MCF 10A (cell line): ENCODE results near the gene LRRC23. TPM values are rescaled to one million over a fixed set of nuclear protein-coding genes. Genes with fewer than 3 reads are reported as not detected.
"Not testable (repeated sequence)": the region's sequence is repeated elsewhere in the genome, so short reads cannot be mapped to it uniquely, and the experiment has no call there.

Experiments used
- BruUV-seq: library from RNA; stranded (reverse); fragments of 400-500 nt; replicated peaks from 2 replicates; lab custom pipeline; 2021; lab: Mats Ljungman, UMichigan
- CTCF ChIA-PET: fragments of 300-600 bp; sonication (Branson Sonifier 250); formaldehyde crosslinking; extraction: SDS; loops from one replicate; lab custom pipeline; 2021; ENCODE audit warnings: antibody characterized with exemption, inconsistent platforms; lab: Yijun Ruan, JAX
- POLR2A ChIA-PET: fragments of 300-600, 350-650 bp; sonication (Branson Sonifier 250); formaldehyde crosslinking; extraction: SDS; loops from one replicate; lab custom pipeline; 2020; ENCODE audit warnings: antibody characterized with exemption, inconsistent platforms; lab: Yijun Ruan, JAX
- DNase-seq: peaks from one replicate; pipeline ENCODE4 v3.0.0-alpha.2; 2018; ENCODE audit not compliant: unreplicated experiment
- H3K27ac Mint-ChIP-seq: one replicate; pipeline ENCODE4 v1.8.0; 2022; ENCODE audit warnings: mild to moderate bottlenecking, low read depth, mixed read lengths; ENCODE audit not compliant: unreplicated experiment
- H3K27me3 Mint-ChIP-seq: one replicate; pipeline ENCODE4 v1.8.0; 2022; ENCODE audit warnings: mixed read lengths; ENCODE audit not compliant: insufficient read depth, unreplicated experiment
- H3K36me3 Mint-ChIP-seq: one replicate; pipeline ENCODE4 v1.8.0; 2022; ENCODE audit warnings: mild to moderate bottlenecking, moderate library complexity, mixed read lengths; ENCODE audit not compliant: insufficient read depth, unreplicated experiment
- H3K4me1 Mint-ChIP-seq: one replicate; pipeline ENCODE4 v1.8.0; 2022; ENCODE audit warnings: mixed read lengths; ENCODE audit not compliant: insufficient read depth, unreplicated experiment
- H3K4me3 Mint-ChIP-seq: one replicate; pipeline ENCODE4 v1.8.0; 2022; ENCODE audit warnings: mild to moderate bottlenecking, moderate library complexity, mixed read lengths; ENCODE audit not compliant: unreplicated experiment
- H3K9me3 Mint-ChIP-seq: one replicate; pipeline ENCODE4 v1.8.0; 2022; ENCODE audit warnings: mixed read lengths; ENCODE audit not compliant: unreplicated experiment
- intact Hi-C: fragments of 100-400 bp; cut with micrococcal nuclease; formaldehyde crosslinking; loops from 2 replicates; pipeline ENCODE4 v1.14.1; 2022
- total RNA-seq: library from RNA; stranded (reverse); gene quantifications from 2 replicates; pipeline ENCODE4 v1.2.3, GENCODE V29; 2022
- TF ChIP-seq, protein P1 (sequence below): fragments of 200-600 bp; IDR thresholded peaks from one replicate; pipeline ENCODE4 v1.8.0; 2022; ENCODE audit warnings: antibody characterized with exemption, mild to moderate bottlenecking; ENCODE audit not compliant: unreplicated experiment

The LRRC23 gene
- total RNA-seq, 1 experiment from 2014 or later = 7.5 TPM

DNA sequence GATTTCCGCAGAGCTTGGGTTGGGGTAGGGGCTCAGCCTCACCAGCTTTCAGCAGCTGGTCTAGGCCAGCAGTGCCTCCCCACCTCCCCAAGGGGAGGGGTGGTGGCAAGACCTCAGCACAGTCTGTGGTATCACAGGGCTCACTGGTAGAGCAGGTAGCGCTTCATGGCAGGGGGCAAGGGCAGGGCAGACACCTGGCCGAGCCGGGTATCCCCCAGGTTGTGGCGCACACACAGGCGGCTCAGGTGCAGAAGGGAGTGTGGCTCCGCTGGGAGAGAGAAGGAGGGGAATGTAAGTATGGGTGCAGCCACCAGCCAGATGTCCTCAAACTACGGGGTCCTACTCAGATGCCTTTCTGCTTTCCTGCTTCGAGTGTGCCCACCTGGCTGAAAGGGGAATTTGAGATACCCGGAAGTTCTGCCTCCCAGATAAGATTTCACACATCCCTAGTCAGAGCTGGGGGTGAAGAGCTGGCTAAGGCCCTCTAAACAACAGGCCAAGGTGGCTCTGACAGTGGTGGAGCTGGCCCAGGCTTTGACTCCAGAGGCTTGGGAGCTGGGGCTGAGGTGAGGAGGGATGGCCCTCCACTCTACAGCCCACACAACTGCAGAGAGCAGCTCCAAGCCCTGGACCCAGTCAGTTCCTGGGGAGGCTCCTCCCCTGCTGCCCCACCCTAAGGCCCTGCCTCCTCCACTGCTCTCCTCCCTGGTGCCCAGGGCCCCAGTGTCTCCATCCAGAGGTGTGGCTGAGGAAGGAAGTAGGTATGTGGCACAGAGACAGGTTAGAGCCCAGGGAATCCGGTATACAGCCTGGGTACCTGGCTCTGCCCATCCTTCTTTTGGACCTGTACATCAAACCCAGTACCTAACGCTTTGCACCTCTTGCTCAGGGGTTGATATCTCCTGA, 33.3 kb upstream of the LRRC23 start:
- Mint-ChIP-seq H3K27me3 (no peaks in the 10 kb centered on the region), H3K4me1 (peaks cover 29% of the 10 kb centered on the region), H3K4me3 (peak overlapping the region; percentile 91), H3K27ac (peak overlapping the region; percentile 77), H3K36me3 (peaks cover 37% of the 10 kb centered on the region), H3K9me3 (no peaks in the 10 kb centered on the region)
- peak; percentile 77 for DNase-seq
- TF ChIP-seq, protein P1, sequence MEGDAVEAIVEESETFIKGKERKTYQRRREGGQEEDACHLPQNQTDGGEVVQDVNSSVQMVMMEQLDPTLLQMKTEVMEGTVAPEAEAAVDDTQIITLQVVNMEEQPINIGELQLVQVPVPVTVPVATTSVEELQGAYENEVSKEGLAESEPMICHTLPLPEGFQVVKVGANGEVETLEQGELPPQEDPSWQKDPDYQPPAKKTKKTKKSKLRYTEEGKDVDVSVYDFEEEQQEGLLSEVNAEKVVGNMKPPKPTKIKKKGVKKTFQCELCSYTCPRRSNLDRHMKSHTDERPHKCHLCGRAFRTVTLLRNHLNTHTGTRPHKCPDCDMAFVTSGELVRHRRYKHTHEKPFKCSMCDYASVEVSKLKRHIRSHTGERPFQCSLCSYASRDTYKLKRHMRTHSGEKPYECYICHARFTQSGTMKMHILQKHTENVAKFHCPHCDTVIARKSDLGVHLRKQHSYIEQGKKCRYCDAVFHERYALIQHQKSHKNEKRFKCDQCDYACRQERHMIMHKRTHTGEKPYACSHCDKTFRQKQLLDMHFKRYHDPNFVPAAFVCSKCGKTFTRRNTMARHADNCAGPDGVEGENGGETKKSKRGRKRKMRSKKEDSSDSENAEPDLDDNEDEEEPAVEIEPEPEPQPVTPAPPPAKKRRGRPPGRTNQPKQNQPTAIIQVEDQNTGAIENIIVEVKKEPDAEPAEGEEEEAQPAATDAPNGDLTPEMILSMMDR = no peak
- ChIA-PET POLR2A (interaction anchor here (0.6 to 7.7 kb wide), 8 partner anchors 12 to 147 kb away, joined by 3 to 81 read pairs (median 26); partner anchors contain the start of genes C12orf57, CDCA3, COPS7A and LRRC23), CTCF (interaction anchor here (0.6 to 7.7 kb wide), 25 partner anchors 11 to 240 kb away, joined by 3 to 64 read pairs (median 5); partner anchors contain the start of genes C12orf57, CDCA3, MLF2 and RNU7-1)
- BruUV-seq = no TSS peak
- intact Hi-C loops = no loop called here

DNA sequence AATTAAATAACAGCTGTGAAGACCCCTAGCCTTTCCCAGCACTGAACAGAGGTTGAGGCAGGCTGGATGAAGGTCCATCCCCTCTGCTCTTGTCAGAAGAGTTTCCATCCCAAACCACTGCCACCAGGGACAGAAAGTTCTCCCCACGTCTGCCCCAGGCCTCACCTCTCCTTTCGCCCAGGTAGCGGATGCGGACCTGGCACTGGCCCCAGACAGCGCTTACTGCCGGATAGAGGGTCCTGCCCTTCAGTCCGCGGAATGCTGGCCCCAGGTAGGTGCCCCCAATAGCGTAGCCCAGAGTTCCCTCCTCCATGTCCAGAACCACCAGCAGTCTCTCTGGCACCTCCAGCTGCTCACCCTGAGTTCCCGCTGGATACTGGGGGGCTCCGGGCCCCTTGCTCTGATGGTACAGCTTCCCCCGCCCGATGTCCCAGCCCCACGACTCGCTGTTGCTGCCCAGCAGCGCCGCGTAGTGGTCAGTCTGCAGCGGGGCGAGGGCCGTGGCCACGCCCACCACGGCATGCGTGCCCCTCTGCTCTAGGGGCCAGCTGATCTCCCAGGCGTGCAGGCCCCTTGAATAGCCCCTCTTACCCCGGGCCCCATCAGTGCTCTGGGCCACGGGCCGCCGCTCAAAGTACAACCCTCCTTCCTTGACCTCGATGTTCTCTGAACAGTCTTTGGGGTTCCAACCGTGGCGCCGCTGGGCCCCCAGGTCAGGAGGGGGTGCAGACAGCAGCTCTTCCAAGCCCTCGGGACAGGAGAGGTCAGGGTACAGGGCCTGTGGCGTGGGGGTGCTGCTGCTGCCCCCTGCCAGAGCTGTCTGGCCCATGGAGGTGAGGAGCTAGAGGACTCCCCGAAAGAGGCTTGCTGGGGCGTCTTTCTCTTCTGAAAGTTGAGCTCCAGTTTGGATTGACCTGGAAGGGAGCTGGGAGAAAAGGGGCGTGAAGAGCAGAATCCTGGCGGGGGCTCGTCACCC, 32.3 kb upstream of the LRRC23 start:
- Mint-ChIP-seq H3K4me1 (peaks cover 24% of the 10 kb centered on the region), H3K27ac (peak overlapping the region; percentile 77), H3K4me3 (peak overlapping the region; percentile 91), H3K36me3 (peaks cover 37% of the 10 kb centered on the region), H3K27me3 (no peaks in the 10 kb centered on the region), H3K9me3 (no peaks in the 10 kb centered on the region)
- ChIA-PET POLR2A (interaction anchor here (0.5 to 7.7 kb wide), 35 partner anchors 9 to 535 kb away, joined by 3 to 81 read pairs (median 4); partner anchors contain the start of genes C12orf57, CDCA3, COPS7A and LRRC23), CTCF (interaction anchor here (0.6 to 7.7 kb wide), 43 partner anchors 9 to 824 kb away, joined by 3 to 64 read pairs (median 5); partner anchors contain the start of genes C12orf57, C1S, CDCA3 and MLF2)
- TF ChIP-seq, protein P1 = peak; percentile 85
- peak; percentile 79 for DNase-seq
- BruUV-seq = TSS peak; percentile 50
- intact Hi-C loops = no loop called here

DNA sequence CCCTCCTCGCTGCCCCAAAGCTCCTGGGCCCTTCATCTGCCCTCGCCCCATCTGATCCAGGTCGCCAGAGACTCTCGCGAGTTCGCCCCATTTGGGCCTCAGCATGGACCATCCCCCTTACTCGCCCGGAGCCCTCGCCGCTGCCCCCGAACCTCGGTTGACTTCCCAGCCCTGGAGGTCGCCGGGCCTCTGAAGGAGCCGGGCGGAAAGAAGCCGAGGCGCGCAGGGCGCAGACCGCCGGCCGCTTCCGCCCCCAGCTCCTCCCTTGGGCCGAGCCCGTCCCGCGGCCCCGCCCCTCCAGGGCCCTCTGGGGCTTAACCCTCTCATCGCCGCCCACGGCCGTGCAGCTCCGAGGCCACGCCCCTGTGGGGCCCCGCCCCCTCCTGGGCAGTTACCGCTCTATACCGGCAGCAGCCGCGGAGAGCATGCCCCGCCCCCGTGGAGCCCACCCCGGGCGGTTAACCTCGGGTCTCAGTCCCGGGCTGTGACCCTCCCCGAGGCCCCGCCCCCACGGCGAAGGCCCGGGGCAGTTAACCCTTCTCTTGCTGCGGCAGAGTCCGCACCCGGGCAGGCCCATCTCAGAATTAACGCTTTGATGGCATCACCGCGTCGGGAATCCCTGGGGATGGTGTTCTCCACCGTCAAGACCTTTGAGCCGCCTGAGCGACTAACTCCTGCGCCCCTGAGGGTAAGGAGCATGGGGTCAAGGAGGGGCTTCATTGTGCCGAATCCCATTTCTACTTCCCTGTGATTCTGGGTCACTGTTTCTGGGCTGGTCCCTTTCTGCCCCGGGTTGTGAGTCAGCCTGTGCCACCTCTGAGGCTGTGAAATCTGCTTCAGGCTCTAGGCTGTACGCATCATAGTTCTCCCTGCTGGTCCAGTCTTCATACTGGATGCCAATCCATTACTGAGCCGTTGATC, 31.3 kb upstream of the LRRC23 start, which contains the start of gene SPSB2:
TSS of gene SPSB2 (minus strand) at position 210 of the 921 bp plus-strand sequence. CDS start 402 bp downstream, outside the sequence.
- Mint-ChIP-seq H3K27me3 (no peaks in the 10 kb centered on the region), H3K4me1 (peaks cover 24% of the 10 kb centered on the region), H3K36me3 (peaks cover 31% of the 10 kb centered on the region), H3K4me3 (peak within 1 kb of the TSS; percentile 91), H3K9me3 (no peaks in the 10 kb centered on the region), H3K27ac (peak within 1 kb of the TSS; percentile 77)
- no TSS peak for BruUV-seq
- CTCF ChIA-PET = interaction anchor here (0.6 to 7.7 kb wide), 40 partner anchors 8 to 789 kb away, joined by 3 to 64 read pairs (median 5); partner anchors contain the start of genes C12orf57, C1S, CDCA3 and MLF2
- DNase-seq = peak; percentile 93
- intact Hi-C loops = no loop called here
- POLR2A ChIA-PET = interaction anchor here (0.5 to 7.7 kb wide), 37 partner anchors 8 to 536 kb away, joined by 3 to 81 read pairs (median 4); partner anchors contain the start of genes C12orf57, CDCA3, COPS7A and GPR162
- TF ChIP-seq, protein P1 = no peak

DNA sequence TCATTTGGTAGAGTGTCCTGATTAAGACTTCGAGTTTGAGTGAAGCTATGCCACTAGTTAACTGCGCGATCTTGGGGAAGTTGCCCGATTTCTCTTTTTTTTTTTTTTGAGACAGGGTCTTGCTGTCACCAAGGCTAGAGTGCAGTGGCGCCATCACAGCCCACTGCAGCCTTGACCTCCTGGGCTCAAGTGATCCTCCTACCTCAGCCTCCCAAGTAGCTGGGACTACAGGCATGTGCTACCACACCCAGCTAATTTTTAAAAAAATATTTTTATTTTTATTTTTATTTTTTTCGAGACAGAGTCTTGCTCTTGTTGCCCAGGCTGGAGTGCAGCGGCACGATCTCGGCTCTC, 30.6 kb upstream of the LRRC23 start:
- BruUV-seq, H3K9me3 Mint-ChIP-seq, intact Hi-C loops, H3K27ac Mint-ChIP-seq, H3K27me3 Mint-ChIP-seq, DNase-seq: not testable (repeated sequence)
- CTCF ChIA-PET = interaction anchor here (0.6 to 7.7 kb wide), 8 partner anchors 8 to 789 kb away, joined by 3 to 64 read pairs (median 4); no protein-coding TSS in a partner anchor
- POLR2A ChIA-PET = interaction anchor here (0.6 to 7.7 kb wide), 7 partner anchors 17 to 121 kb away, joined by 3 to 81 read pairs (median 14); partner anchors contain the start of genes C12orf57, CDCA3, LRRC23 and RNU7-1
- Mint-ChIP-seq H3K4me3 (peak overlapping the region; percentile 91), H3K4me1 (peaks cover 20% of the 10 kb centered on the region), H3K36me3 (peaks cover 27% of the 10 kb centered on the region)

DNA sequence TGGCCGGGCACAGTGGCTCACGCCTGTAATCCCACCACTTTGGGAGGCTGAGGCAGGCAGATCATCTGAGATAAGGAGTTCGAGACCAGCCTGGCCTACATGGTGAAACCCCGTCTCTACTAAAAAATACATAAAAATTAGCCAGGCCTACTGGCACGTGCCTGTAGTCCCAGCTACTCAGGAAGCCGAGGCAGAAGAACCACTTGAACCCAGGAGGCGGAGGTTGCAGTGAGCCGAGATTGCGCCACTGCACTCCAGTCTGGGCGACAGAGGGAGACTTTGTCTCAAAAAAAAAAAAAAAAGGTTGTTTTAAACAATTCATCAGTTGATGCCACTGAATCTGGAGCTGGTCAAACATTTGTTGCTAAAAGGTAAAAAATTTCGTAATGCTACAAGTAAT, 24.8 kb upstream of the LRRC23 start:
- H3K4me3 Mint-ChIP-seq, H3K27ac Mint-ChIP-seq, BruUV-seq, H3K36me3 Mint-ChIP-seq, H3K4me1 Mint-ChIP-seq, H3K9me3 Mint-ChIP-seq, DNase-seq, H3K27me3 Mint-ChIP-seq, intact Hi-C loops: not testable (repeated sequence)
- ChIA-PET CTCF (interaction anchor here (0.6 to 4.0 kb wide), 6 partner anchors 10 to 127 kb away, joined by 3 to 24 read pairs (median 4); partner anchors contain the start of gene MLF2), POLR2A (interaction anchor here (1.8 kb wide), 1 partner anchor 11 kb away, joined by 6 read pairs; no protein-coding TSS in a partner anchor)
